Measurements from ENCODE around the gene AK5.
"Not testable (repeated sequence)": the region's sequence is repeated elsewhere in the genome, so short reads cannot be mapped to it uniquely, and the experiment has no call there.

AK5 gene

DNA sequence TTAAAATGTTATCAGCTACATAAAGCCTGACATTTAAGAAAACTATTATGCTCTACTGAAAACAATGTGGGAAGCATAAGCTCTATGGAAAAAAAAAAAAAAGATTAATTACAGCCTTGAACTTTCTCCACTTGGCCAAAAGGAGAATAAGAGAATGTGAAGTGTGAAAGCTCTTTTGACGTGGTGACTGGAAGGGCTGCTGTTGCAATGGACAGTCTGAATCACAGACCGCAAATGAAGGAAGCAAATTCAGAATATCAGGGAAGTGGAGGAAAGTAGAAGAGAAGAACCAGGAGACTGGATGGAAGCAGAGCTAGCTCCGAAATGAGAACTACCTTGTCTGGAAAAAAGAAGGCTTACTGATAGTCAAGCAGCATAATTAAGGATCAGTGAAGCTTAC, 106.8 kb downstream of the AK5 start:
- H3K4me3 ChIP-seq = no peak overlapping the region
- H3K27ac ChIP-seq = no peak overlapping the region

DNA sequence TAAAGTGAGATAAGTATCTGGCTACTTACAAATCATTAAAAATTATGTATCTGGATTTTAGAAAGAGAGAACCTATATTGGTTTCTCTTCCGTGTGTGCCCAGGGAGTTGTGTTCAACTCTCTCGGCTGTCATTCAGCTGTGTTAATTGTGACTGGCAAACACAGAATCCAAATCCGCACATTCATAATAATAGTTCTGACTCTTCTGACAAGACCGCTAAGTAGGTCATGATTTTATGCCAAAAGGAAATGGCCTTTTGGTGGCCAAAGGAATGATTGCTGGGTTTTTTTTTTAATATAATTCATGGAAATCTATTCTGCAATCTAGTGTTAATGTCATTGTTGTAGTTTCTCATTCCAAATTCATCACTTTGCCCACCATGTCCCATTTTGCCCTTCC, 110.7 kb downstream of the AK5 start:
- no peak overlapping the region for H3K27ac ChIP-seq
- H3K4me3 ChIP-seq = no peak overlapping the region

DNA sequence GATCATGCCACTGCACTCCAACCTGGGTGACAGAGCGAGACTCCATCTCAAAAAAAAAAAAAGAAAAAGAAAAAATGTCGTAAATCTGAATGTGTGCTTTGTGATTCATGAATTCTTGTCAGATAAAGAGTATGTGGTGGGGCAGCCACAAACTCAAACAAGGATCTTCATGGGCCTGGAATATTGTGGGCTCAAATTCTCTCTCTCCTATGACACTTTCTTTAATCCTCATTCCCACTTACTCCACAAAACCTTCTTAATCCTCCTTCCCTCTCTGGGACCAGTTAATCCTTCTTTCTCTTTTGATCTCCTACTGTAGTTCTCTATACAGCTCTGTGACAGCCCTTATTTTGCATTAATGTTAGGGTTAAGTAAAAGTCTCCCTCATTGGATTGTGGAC, 112.3 kb downstream of the AK5 start:
- H3K4me3 ChIP-seq = no peak overlapping the region
- H3K27ac ChIP-seq = no peak overlapping the region

DNA sequence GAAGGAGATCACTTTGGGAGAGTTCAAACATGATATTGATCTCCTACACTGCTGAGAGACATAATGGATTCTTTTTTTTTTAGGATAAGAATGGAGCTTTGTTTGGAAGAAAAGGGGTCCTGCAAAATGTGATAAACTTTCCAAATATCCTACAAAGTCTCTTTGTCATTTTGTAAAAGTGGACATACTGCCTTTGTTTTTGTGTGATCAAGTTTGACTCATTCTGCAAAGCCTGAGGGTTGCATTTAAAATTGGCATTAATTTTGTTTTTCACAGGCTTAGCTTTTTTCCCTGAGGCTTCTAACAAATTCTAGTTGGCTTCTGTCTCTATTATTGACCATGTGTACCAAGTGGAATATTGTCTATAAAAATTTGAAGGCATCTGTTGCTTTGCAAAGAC, 113.2 kb downstream of the AK5 start:
- no peak overlapping the region for H3K4me3 ChIP-seq
- H3K27ac ChIP-seq = no peak overlapping the region

DNA sequence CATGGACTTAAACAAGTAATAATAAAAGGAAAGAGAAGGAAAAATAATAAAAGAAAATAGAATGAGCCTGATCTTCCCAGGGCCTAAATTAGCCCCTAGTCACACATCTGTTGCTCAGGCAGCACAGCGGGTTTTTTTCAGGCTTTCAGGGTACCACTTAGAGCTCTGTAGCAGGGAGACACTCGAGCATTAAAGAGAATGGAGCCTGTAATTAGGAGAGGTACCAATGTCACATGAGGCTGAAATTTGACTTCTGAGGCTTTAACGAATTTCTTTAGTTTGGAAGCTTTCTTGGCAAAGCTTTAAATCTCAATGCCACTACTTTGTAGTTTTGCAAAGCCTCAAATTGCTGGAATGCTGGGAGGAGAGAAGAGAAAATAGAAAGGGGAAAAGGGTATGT, 116.3 kb downstream of the AK5 start:
- Histone ChIP-seq H3K27ac (no peak overlapping the region), H3K4me3 (no peak overlapping the region)

DNA sequence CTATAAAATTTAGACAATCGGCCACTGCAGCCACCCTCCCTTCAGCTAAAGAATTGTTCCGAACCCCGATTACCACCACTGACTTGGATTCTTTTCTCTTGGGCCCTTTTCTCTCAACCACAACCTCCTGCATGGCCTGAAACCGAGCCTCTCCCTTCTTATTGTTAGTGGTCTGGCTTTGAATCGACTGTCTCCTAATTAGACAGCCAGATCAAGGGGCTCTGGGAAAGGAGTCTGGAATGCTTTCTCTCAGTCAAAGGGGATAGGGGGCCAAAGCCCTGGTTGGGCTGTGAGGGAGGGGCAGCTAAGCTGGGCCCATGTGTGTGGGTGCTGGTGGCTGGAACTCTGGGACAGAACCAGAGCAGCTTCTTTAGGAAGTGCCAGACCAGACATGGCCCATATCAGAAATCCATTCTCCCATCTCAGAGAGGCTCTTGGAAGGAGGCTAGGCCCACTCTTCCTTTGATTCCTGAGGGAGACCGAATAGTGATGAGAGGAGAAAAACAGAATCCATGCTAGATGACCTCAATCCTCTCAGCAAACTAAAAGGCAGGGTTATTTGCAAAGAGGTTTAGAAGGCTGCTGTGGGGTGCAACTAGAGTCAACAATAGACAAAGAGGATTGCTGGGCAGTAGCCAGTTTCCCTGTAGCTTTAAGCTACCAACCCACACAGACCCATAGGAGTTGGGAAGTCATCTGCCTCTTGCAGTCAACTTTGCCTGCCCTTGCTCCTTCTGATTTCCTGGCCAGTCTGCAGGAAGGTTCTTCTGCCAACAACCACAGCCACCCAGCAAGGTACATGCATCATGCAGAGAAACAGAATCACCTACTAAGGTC, 117.6 kb downstream of the AK5 start:
- Histone ChIP-seq H3K4me3 (no peak overlapping the region), H3K27ac (no peak overlapping the region)

DNA sequence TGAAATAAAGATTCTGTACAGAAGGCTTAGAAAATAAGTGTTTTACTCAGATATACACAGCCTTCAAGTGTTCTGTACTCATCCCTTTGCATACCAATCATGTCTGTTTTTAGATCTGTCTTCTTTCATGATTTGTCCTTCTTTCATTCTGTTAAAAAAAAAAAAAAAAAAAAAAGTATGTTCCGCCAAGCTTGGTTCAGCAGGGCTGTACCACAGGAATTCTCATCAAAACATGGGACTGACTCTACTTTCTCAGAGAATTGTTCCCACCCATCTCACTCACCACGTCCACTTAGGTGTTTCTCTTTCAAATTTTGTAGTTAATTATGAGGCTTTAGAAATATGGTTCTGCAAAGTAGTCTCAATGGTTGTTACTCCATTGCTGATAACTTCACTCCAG, 119.0 kb downstream of the AK5 start:
- Histone ChIP-seq H3K4me3 (no peak overlapping the region), H3K27ac (no peak overlapping the region)

DNA sequence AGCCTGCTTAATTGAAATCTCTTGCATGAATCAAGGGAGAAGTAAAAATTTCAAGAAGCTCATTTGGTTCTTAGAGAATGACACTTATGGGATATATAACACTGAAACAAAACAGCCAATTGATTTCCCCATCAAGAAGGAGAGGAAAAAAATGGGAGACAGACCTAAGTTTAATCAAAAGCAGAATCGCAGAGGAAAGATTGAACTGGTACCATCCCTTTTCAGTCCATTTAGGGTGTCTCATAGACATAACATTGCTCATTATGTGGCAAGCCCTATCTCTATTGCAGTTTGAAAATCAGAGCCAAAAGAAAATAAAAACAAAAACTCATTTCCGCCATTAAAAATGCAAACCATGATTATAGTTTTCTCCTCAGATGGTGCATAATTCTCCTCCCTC, 119.6 kb downstream of the AK5 start:
- no peak overlapping the region for H3K4me3 ChIP-seq
- H3K27ac ChIP-seq = no peak overlapping the region

DNA sequence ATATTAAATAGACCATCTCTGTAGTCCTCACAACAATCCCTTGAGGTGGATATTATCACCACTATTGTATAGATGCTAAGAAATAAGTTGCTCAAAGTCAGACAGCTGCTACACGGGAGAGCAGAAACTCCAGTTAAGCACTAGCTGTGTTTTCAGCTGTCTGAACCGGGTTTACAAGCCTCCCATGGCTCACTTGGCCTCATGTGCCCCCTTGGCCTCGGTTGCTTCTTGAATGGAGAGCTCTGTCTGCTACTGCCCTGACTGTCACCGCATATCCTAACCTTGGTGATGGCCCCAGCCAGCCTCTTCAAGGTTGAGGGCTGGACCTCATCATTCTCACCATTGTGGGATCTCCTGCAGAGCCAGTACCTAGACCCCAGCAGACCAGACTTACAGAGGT, 123.4 kb downstream of the AK5 start:
- Histone ChIP-seq H3K4me3 (no peak overlapping the region), H3K27ac (no peak overlapping the region)

DNA sequence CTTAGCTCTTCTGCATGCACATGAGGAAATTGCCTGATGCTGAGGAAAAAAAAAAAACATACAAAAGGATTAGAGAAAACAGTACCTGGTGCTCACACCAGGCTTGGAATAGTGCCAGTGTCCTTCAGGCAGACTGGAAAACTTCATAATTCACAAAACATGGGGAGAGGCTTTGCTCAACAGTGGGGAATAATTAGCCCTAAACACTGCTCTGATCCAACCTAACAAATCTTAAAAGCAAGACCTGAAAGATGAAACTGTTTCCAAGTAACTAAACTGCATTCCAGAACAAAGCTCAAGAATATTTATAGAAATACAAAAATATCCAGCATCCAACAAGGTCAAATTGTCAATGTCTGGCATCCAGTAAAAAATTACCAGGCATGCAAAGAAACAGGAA, 124.8 kb downstream of the AK5 start:
- H3K4me3 ChIP-seq = no peak overlapping the region
- no peak overlapping the region for H3K27ac ChIP-seq

DNA sequence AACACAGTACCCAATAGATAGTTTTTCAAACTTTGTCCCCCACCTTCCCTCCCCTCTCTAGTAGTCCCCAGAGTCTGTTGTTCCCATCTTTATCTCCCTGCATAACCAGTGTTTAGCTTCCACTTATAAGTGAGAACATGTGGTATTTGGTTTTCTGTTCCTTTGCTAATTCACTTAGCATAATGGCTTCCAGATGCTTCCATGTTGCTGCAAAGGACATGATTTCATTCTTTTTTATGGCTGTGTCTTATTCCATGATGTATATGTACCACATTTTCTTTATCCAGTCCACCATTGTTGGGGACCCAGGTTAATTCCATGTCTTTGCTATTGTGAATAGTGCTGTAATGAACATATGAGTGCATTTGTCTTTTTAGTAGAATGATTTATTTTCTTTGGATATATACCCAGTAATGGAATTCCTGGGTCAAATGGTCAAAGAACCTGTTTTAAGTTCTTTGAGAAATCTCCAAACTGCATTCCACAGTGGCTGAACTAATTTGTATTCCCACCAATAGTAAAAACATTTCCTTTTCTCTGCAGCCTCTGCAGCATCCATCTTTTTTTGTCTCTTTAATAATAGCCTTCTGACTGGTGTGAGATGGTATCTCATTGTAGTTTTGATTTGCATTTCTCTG, 126.0 kb downstream of the AK5 start:
- H3K4me3 ChIP-seq = no peak overlapping the region
- H3K27ac ChIP-seq = no peak overlapping the region

DNA sequence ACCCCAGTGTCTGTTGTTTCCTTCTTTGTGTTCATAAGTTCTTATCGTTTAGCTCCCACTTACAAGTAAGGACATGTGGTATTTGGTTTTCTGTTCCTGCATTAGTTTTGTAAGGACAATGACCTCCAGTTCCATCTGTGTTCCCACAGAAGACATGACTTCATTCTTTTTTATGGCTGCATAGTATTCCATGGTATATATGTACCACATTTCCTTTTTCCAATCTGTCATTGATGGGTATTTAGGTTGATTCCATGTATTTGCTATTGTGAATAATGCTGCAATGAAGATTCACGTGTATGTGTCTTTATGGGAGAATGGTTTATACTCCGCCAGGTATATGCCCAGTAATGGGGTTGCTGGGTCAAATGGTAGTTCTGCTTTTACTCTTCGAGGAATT, 127.1 kb downstream of the AK5 start:
- H3K4me3 ChIP-seq, H3K27ac ChIP-seq: not testable (repeated sequence)

DNA sequence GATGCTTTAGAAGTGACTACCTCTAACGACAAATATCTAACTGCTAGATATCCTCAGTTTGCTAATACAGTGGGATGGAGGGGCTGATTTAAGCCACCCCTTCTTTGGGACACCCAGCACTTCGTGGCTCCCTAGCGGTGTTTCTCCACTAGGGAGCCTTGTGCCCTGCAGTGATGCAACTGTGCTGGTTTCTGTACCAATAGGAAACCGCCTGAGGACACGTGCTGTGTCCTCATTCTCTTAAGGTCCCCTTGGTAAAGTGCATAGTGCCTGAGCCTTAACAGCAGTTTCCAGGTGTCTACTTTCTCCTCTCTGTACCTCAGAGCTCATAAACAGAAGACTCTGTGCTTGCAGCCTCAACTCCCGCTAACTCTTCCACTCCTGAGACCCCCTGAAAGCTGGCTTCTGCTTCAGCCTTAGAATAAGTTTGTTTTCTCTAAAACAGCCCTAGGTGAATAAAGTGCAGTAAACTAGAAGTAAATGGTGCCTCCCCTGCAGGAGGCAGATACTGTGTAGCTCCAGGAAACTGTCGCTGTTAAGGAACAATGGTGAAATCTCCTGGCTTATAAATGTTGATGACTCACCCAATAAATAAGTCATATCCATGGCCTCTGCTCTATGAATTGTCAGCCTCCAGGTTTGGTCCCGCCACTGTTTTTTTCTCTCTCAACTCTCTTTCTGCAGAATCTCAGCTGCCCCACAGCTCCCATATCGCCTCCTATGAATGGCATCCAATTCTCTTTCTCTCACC, 130.4 kb downstream of the AK5 start:
- Histone ChIP-seq H3K4me3 (no peak overlapping the region), H3K27ac (no peak overlapping the region)

DNA sequence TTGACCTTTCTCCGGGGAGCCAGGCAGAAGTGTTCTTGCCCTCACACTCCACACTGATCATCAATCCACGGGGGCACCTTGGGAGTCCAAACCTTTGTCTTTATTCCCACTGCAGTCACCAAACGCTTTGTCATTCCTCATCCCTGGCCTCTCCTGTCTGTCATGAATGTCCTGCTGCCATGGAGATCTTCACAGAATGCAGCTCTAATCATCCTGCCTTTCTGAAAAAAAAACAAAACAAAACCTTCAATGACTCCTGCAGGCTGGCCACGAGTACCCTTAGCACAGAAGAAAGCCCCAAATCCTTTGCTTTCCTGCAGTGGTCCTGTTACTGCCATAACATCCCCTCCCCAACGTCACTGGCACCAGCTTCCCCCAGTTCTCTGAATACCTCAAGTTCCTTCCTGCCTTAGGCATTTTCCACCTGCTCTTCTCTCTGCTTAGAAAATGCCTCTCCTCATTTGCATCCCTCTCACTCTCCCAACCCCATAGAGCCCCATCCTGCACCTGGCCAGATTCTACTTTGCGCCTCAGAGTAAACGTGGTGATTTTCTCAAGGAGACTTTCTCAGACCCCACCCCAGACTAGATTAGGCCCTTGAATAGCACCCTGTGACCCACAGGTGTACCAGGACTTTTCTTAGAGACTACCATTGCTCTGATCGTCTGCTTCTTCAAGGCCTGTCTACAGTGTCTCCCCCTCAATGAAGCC, 131.2 kb downstream of the AK5 start:
- H3K4me3 ChIP-seq = no peak overlapping the region
- H3K27ac ChIP-seq = no peak overlapping the region

DNA sequence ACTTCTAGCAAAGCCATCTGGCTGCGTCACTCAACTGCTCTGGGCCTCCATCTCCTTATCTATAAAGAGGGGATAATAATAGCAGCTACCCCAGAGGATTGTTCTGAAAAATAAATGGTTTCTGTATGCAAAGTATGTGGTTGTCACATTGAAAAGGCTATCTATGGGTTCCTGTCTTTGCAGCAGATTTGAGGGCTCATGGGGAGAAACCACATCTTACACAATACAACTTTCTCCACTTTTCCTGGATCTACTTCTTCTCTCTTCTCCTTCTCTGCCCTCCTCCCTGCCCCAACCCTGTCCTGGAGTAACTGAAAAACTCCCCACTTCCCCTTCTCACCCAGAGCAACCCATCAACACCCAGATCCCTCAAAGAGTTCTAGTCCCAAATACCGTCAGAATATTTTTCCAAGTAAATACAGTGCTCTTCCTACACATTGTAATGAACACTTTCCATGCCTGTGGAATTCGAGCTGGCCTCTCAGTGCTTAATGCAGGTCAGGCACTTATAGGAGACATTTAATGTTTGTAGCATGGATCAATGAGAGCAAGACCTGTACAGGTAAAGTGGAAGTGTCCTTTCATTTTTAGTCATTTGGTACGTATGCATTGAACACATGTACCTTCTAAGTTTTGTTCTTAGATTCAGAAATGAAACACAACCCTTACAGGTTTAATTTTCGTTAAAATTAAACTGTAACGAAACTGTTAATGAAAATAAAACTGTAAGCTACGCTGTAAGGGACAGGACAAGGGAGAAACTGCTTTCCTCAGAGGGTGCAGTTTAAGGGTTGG, 131.9 kb downstream of the AK5 start:
- Histone ChIP-seq H3K27ac (no peak overlapping the region), H3K4me3 (no peak overlapping the region)

DNA sequence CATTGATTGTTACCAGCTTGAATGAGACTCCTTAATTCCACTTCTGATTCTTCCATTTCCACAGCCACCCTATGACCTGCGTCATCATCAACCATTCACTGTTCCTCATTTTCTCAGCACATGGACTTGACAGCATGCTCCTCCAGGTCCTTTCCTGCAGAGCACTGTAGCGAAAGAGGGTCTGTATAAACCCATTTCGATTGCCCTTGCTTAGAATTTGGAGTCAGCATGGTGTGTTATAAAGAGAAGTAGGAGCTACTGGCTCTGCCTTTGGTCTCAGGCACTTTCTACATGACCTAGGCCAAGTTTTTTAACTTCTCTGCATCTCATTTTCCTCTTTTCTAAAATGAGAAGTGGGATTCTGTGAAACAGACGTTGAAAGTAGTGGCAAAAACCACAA, 133.8 kb downstream of the AK5 start:
- Histone ChIP-seq H3K4me3 (no peak overlapping the region), H3K27ac (no peak overlapping the region)

DNA sequence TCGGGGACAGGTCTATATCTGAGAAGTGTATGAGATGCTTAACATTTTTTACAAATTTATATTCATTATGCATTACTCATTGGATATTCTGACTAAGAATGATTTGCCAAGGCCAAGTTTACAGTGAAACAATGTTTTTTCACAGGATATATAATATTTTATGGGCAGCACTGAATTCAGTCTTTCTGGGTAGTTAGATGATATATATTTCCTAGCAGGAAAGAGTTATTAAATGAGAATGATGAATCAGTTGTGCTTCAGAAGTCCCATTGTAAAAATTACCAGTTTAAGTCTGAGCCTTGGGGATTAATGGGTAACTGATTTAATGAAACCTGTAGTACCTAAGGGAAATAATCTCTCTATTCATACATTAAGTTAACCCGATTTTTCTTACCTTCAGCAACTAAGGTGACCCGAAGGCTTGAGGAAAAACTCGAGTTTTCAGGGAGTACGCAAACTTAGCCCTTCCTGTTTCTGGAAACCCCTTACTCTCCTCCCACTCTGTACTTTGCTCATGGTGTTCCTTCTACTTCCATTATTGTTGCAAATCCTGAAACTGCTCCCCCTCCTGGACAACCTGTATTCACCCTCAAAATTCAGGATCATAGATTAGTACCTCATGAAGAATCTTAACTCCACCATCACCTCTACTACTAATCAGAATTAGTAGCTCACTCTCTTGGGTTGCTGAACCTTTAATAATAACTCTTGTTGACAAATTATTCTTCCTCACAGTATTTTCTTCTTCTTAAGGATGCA, 135.1 kb downstream of the AK5 start:
- H3K4me3 ChIP-seq = no peak overlapping the region

DNA sequence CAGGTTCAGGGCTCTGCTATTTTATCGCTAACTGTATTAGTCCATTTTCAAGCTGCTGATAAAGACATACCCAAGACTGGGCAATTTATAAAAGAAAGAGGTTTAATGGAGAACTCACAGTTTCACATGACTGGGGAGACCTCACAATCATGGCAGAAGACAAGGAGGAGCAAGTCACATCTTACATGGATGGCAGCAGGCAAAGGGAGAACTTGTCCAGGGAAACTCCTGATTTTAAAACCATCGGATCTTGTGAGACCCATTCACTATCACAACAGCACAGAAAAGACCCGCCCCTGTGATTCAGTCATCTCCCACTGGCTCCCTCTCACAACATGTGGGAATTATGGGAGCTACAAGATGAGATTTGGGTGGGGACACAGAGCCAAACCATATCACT, 136.2 kb downstream of the AK5 start:
- H3K4me3 ChIP-seq, H3K27ac ChIP-seq: not testable (repeated sequence)

More for the DNA sequence above, 135.1 kb downstream of the AK5 start:
- no peak overlapping the region for H3K27ac ChIP-seq
